HG03159 (cell line): Measurements from ENCODE around the gene SLC2A13.
"Not testable (repeated sequence)": the region's sequence is repeated elsewhere in the genome, so short reads cannot be mapped to it uniquely, and the experiment has no call there.

Experiments used
- ATAC-seq: cut with Tn5 transposase; IDR thresholded peaks from one replicate; pipeline ENCODE4 v1.9.1; 2021; ENCODE audit warnings: mild to moderate bottlenecking, moderate library complexity; ENCODE audit not compliant: unreplicated experiment

Gene SLC2A13

GRCh38 chr12:40106202-40106533 lies 287 bp upstream of the SLC2A13 start:
- peak; percentile 1 for ATAC-seq

- peak; percentile 49 for ATAC-seq
Observed at GRCh38 chr12:40105265-40105514, 691 bp downstream of the SLC2A13 start.

- no peak for ATAC-seq
Observed at GRCh38 chr12:40104461-40105264, 1.2 kb downstream of the SLC2A13 start.

- ATAC-seq: no peak
Observed at GRCh38 chr12:40103043-40103442, 2.8 kb downstream of the SLC2A13 start.

GRCh38 chr12:40101747-40102146 lies 4.1 kb downstream of the SLC2A13 start:
- no peak for ATAC-seq

- no peak for ATAC-seq
Observed at GRCh38 chr12:40099423-40099853, 6.4 kb downstream of the SLC2A13 start.

- ATAC-seq: no peak
Observed at GRCh38 chr12:40098406-40099145, 7.3 kb downstream of the SLC2A13 start.

GRCh38 chr12:40093512-40093911 lies 12.4 kb downstream of the SLC2A13 start:
- no peak for ATAC-seq

- ATAC-seq: no peak
Observed at GRCh38 chr12:40086471-40086870, 19.4 kb downstream of the SLC2A13 start.

- no peak for ATAC-seq
Observed at GRCh38 chr12:40078266-40078665, 27.6 kb downstream of the SLC2A13 start.

GRCh38 chr12:40075458-40075857 lies 30.4 kb downstream of the SLC2A13 start:
- ATAC-seq: no peak

GRCh38 chr12:40068416-40068815 lies 37.5 kb downstream of the SLC2A13 start:
- ATAC-seq: no peak

GRCh38 chr12:40065636-40066035 lies 40.2 kb downstream of the SLC2A13 start:
- ATAC-seq: no peak

- no peak for ATAC-seq
Observed at GRCh38 chr12:40063414-40063813, 42.5 kb downstream of the SLC2A13 start.

- ATAC-seq: no peak
Observed at GRCh38 chr12:40058721-40059190, 47.1 kb downstream of the SLC2A13 start.

- ATAC-seq: no peak
Observed at GRCh38 chr12:40056373-40056772, 49.5 kb downstream of the SLC2A13 start.

GRCh38 chr12:40055776-40056175 lies 50.1 kb downstream of the SLC2A13 start:
- no peak for ATAC-seq

- no peak for ATAC-seq
Observed at GRCh38 chr12:40055228-40055579, 50.7 kb downstream of the SLC2A13 start.

- no peak for ATAC-seq
Observed at GRCh38 chr12:40054555-40055227, 51.2 kb downstream of the SLC2A13 start.

GRCh38 chr12:40049268-40049667 lies 56.6 kb downstream of the SLC2A13 start:
- no peak for ATAC-seq

- not testable (repeated sequence) for ATAC-seq
Observed at GRCh38 chr12:40047002-40047401, 58.9 kb downstream of the SLC2A13 start.

GRCh38 chr12:40045656-40046055 lies 60.2 kb downstream of the SLC2A13 start:
- no peak for ATAC-seq
